Naive thymus-derived CD4-positive, alpha-beta T cell (primary cell): ENCODE results near the gene ARHGAP42. TPM values are rescaled to one million over a fixed set of nuclear protein-coding genes. Genes with fewer than 3 reads are reported as not detected.

ENCODE experiments used
- ATAC-seq: fragments of 150-1000 bp; cut with Tn5 transposase; 2 replicates; pipeline ENCODE4 v1.10.0; 2021; ENCODE audit warnings: mild to moderate bottlenecking, moderate library complexity
- CTCF ChIA-PET: fragments of 350-600 bp; sonication (Branson Sonifier 250); formaldehyde crosslinking; loops from one replicate; lab custom pipeline; 2021; ENCODE audit warnings: antibody characterized with exemption; lab: Charles Lee
- POLR2A ChIA-PET: fragments of 350-600 bp; sonication (Branson Sonifier 250); formaldehyde crosslinking; loops from one replicate; lab custom pipeline; 2021; ENCODE audit warnings: antibody characterized with exemption, inconsistent platforms; lab: Charles Lee
- DNase-seq, 9 donors: peaks; one replicate each; pipeline versions ENCODE4 v3.0.0 to v3.0.0-alpha.2; 2020 to 2022; ENCODE audit warnings: mixed read lengths in 1 of 9
- H3K27ac ChIP-seq: one replicate; pipeline ENCODE4 v1.7.0; 2013; ENCODE audit warnings: mild to moderate bottlenecking, low read depth, low read length, moderate library complexity
- H3K27me3 ChIP-seq, 2 donors: one replicate each; pipeline ENCODE4 v1.7.0; 2013; ENCODE audit warnings: low read length in 2 of 2, mild to moderate bottlenecking in 2 of 2, moderate library complexity in 2 of 2; ENCODE audit not compliant: control insufficient read depth in 2 of 2, insufficient read depth in 2 of 2
- H3K36me3 ChIP-seq, 3 experiments: 1 replicate in 2 of 3; 2 replicates in 1 of 3; pipeline ENCODE4 v1.7.0; 2013; ENCODE audit warnings: low read length in 3 of 3, mild to moderate bottlenecking in 3 of 3, moderate library complexity in 1 of 3; ENCODE audit not compliant: insufficient read depth in 3 of 3, control insufficient read depth in 2 of 3
- H3K4me1 ChIP-seq, 2 donors: one replicate each; pipeline ENCODE4 v1.7.0; 2013; ENCODE audit warnings: low read length in 2 of 2, mild to moderate bottlenecking in 2 of 2, moderate library complexity in 1 of 2; ENCODE audit not compliant: control insufficient read depth in 2 of 2, insufficient read depth in 2 of 2
- H3K4me3 ChIP-seq: 2 replicates; pipeline ENCODE4 v1.7.0; 2013; ENCODE audit warnings: mild to moderate bottlenecking, low read length
- H3K9me3 ChIP-seq, 3 experiments: 1 replicate in 2 of 3; 2 replicates in 1 of 3; pipeline ENCODE4 v1.7.0; 2013; ENCODE audit warnings: low read length in 3 of 3; ENCODE audit not compliant: control insufficient read depth in 2 of 3
- H3K27ac Mint-ChIP-seq, 9 donors: one replicate each; pipeline ENCODE4 v1.8.0; 2020 to 2022; ENCODE audit warnings: mixed read lengths in 9 of 9, mild to moderate bottlenecking in 8 of 9, moderate library complexity in 5 of 9, inconsistent platforms in 2 of 9
- H3K27me3 Mint-ChIP-seq, 5 donors: one replicate each; pipeline ENCODE4 v1.8.0; 2021 to 2022; ENCODE audit warnings: mixed read lengths in 5 of 5, mild to moderate bottlenecking in 1 of 5
- H3K36me3 Mint-ChIP-seq, 5 donors: one replicate each; pipeline ENCODE4 v1.8.0; 2020 to 2022; ENCODE audit warnings: mixed read lengths in 5 of 5, mild to moderate bottlenecking in 3 of 5, inconsistent platforms in 1 of 5
- H3K4me1 Mint-ChIP-seq, 7 donors: one replicate each; pipeline ENCODE4 v1.8.0; 2020 to 2022; ENCODE audit warnings: mixed read lengths in 7 of 7, mild to moderate bottlenecking in 3 of 7, inconsistent platforms in 1 of 7
- H3K4me3 Mint-ChIP-seq, 10 donors: one replicate each; pipeline ENCODE4 v1.8.0; 2020 to 2022; ENCODE audit warnings: mild to moderate bottlenecking in 10 of 10, mixed read lengths in 10 of 10, moderate library complexity in 6 of 10, inconsistent platforms in 2 of 10
- H3K9me3 Mint-ChIP-seq, 11 donors: one replicate each; pipeline ENCODE4 v1.8.0; 2020 to 2022; ENCODE audit warnings: mixed read lengths in 11 of 11, mild to moderate bottlenecking in 4 of 11, inconsistent platforms in 1 of 11, moderate library complexity in 1 of 11
- intact Hi-C, 2 donors: fragments of 100-400 bp; cut with micrococcal nuclease; formaldehyde crosslinking; loops; one replicate each; pipeline ENCODE4 v1.15.1; 2023
- polyA plus RNA-seq, 2 donors: library from polyadenylated mRNA; unstranded; fragments of 300-500 nt; fragmentation: Illumina TruSeq; gene quantifications; one replicate each; pipeline ENCODE4 v1.2.3, GENCODE V29; 2021
- total RNA-seq, 6 experiments: library from RNA in 5 of 6; stranded (reverse) in 5 of 6; gene quantifications; 1 replicate in 5 of 6; 2 replicates in 1 of 6; pipeline ENCODE4 v1.2.3 and lab custom pipeline; 2021 to 2026

The ARHGAP42 gene
- total and polyA plus RNA-seq, 7 experiments from 2014 or later: 0.05 to 0.66 (median 0.21) TPM; not detected in 4

DNA sequence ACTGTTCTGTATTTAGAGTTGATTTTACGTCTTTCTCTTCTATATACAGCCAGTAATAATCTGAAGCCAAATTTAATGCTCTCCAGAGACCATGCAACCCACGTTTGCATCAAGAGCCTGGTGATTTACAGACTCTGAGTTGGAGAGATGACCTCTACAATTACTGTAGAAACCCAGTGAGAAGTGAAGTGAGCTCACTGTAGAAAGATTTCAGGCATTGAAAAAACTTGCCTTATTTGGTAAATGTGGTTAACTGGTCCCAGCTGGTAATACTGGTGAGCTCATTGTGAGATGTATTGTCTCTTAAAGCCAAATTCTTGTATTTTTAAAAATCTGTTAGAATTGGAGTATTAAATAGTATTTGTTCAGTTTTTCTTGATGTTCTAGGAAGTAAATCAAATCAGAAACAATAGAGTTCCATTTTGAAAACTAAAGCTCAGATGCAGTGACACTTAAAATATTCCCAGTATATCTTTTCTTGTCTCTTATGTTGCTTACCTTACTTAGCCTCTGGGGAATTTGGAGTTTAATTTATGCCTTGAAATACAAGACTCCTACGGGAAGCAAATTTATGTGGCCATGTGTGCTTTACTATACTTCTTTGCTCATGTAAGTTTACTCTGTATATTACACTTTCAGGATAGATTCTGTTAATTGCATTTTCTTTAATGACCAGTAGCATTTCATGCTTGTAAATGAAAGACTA lies 189.9 kb downstream of the ARHGAP42 start:
- ChIA-PET POLR2A (no interaction called here), CTCF (no interaction called here)
- no peaks in the 10 kb centered on the region for H3K9me3 ChIP-seq
- no peaks in the 10 kb centered on the region for H3K27me3 ChIP-seq
- Mint-ChIP-seq H3K27me3 (no peaks in the 10 kb centered on the region), H3K4me3 (no peak overlapping the region), H3K9me3 (peaks cover 0 to 13% (median 7%) of the 10 kb centered on the region in 11 donors), H3K27ac (no peak overlapping the region), H3K4me1 (peaks cover 0 to 1% (median 0%) of the 10 kb centered on the region in 7 donors), H3K36me3 (no peaks in the 10 kb centered on the region)
- DNase-seq (no peak), ATAC-seq (no peak)
- H3K4me3 ChIP-seq: no peak overlapping the region
- H3K27ac ChIP-seq: no peak overlapping the region
- intact Hi-C loops: no loop called here
- H3K4me1 ChIP-seq: no peaks in the 10 kb centered on the region
- no peaks in the 10 kb centered on the region for H3K36me3 ChIP-seq

DNA sequence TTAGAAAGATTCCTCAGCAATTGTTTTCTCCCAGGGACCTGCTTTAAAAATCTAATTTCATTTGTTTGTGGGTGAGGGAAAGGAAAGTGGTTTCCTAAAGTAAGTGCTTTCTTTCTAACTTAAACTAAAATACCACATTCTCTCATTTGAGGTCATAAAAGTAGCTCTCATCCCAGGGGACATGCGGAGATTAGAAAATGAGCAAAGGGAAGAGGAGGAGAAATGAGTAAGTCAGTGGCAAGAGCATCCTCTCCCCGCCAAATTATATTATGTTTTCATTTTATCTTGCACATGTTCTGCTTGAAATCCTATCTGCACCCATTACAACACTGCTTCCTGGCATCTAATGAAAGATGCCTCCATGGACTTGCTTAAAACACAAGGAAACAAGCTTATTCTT lies 191.4 kb downstream of the ARHGAP42 start:
- H3K27me3 Mint-ChIP-seq: no peaks in the 10 kb centered on the region
- no peak overlapping the region for H3K27ac Mint-ChIP-seq
- CTCF ChIA-PET: no interaction called here
- no peaks in the 10 kb centered on the region for H3K4me1 ChIP-seq
- H3K4me3 ChIP-seq: no peak overlapping the region
- no peaks in the 10 kb centered on the region for H3K27me3 ChIP-seq
- H3K27ac ChIP-seq: no peak overlapping the region
- H3K36me3 ChIP-seq: no peaks in the 10 kb centered on the region
- no peaks in the 10 kb centered on the region for H3K36me3 Mint-ChIP-seq
- H3K9me3 ChIP-seq: no peaks in the 10 kb centered on the region
- POLR2A ChIA-PET: no interaction called here
- intact Hi-C loops: no loop called here
- H3K9me3 Mint-ChIP-seq: peaks cover 3 to 20% (median 13%) of the 10 kb centered on the region in 11 donors
- peaks cover 0 to 1% (median 0%) of the 10 kb centered on the region in 7 donors for H3K4me1 Mint-ChIP-seq
- ATAC-seq (no peak), DNase-seq (no peak)
- H3K4me3 Mint-ChIP-seq: no peak overlapping the region

DNA sequence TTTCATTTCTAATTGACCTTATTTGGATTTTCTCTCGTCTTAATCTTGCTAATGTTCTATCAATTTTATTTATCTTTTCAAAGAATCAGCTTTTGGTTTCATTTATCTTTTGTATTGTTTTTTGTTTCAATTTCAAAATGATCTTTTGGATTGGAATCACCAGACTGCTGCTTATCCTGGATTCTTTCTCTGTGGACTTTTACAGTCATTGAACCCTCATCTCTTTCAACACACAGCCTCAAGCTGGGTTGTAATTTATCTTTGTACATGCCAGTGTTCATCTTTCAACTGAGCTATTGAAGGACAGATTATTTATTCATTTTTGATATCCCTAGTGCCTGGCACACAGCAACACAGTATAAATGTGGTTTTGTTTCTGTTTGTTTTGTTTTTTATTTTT lies 195.9 kb downstream of the ARHGAP42 start:
- DNase-seq: no peak
- no peaks in the 10 kb centered on the region for H3K9me3 ChIP-seq
- intact Hi-C loops: no loop called here
- H3K4me1 Mint-ChIP-seq: peaks cover 0 to 1% (median 0%) of the 10 kb centered on the region in 7 donors
- no peaks in the 10 kb centered on the region for H3K27me3 Mint-ChIP-seq
- H3K27me3 ChIP-seq: no peaks in the 10 kb centered on the region
- ChIA-PET CTCF (no interaction called here), POLR2A (no interaction called here)
- H3K36me3 Mint-ChIP-seq: no peaks in the 10 kb centered on the region
- peaks cover 3 to 18% (median 9%) of the 10 kb centered on the region in 11 donors for H3K9me3 Mint-ChIP-seq
- no peak overlapping the region for H3K4me3 ChIP-seq
- H3K4me3 Mint-ChIP-seq: no peak overlapping the region
- ATAC-seq: no peak
- H3K27ac Mint-ChIP-seq: no peak overlapping the region
- no peak overlapping the region for H3K27ac ChIP-seq
- no peaks in the 10 kb centered on the region for H3K36me3 ChIP-seq
- no peaks in the 10 kb centered on the region for H3K4me1 ChIP-seq

DNA sequence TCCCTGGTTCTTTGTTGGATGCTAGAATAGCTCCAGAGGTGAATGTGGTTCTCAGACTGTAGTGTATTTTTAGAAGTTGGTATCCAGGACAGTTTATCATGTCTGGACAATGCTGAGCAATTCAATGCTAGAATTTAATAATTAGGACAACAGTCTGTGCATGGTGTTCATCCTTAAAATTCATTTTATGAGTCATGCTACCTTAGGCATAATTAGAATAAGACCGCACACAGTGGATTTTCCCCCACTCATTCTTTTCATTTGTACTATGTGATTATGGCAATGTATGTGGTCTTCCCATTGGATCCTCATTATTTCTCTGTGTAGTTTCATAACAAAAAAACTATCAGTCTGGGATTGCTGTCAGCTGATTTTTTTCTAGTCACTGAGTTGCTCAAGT lies 196.7 kb downstream of the ARHGAP42 start:
- Mint-ChIP-seq H3K27ac (no peak overlapping the region), H3K36me3 (no peaks in the 10 kb centered on the region), H3K4me1 (no peaks in the 10 kb centered on the region), H3K4me3 (no peak overlapping the region), H3K27me3 (no peaks in the 10 kb centered on the region), H3K9me3 (peaks cover 3 to 18% (median 9%) of the 10 kb centered on the region in 11 donors)
- intact Hi-C loops: no loop called here
- H3K9me3 ChIP-seq: no peaks in the 10 kb centered on the region
- H3K4me3 ChIP-seq: no peak overlapping the region
- DNase-seq (no peak), ATAC-seq (no peak)
- H3K27me3 ChIP-seq: no peaks in the 10 kb centered on the region
- no peak overlapping the region for H3K27ac ChIP-seq
- H3K4me1 ChIP-seq: no peaks in the 10 kb centered on the region
- ChIA-PET CTCF (no interaction called here), POLR2A (no interaction called here)
- H3K36me3 ChIP-seq: no peaks in the 10 kb centered on the region

DNA sequence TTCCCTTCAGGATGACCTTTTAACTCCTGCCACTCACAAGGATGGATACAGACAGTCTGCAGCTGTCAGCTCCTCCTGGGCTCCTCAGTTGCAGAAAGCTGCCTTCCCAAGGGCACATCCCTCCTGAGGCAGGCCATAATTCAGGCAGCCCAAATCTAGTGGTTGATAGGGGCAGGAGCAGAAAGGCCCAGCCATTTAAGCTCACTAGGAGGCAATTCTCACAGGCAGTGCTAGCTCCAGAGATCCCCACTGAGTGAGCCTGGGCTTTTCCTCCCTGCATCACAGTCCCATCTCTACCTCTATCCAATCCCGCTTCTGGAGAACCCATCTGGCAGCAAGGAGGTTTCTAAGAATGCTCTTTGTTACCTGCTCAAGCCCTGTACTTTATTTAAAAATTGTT lies 200.6 kb downstream of the ARHGAP42 start:
- H3K4me1 Mint-ChIP-seq: no peaks in the 10 kb centered on the region
- no peak for ATAC-seq
- peaks cover 0 to 7% (median 3%) of the 10 kb centered on the region in 11 donors for H3K9me3 Mint-ChIP-seq
- Histone ChIP-seq H3K27ac (no peak overlapping the region), H3K27me3 (no peaks in the 10 kb centered on the region), H3K4me1 (no peaks in the 10 kb centered on the region), H3K36me3 (no peaks in the 10 kb centered on the region), H3K4me3 (no peak overlapping the region), H3K9me3 (no peaks in the 10 kb centered on the region)
- DNase-seq: no peak
- H3K4me3 Mint-ChIP-seq: no peak overlapping the region
- no peaks in the 10 kb centered on the region for H3K27me3 Mint-ChIP-seq
- H3K36me3 Mint-ChIP-seq: no peaks in the 10 kb centered on the region
- intact Hi-C loops: no loop called here
- no peak overlapping the region for H3K27ac Mint-ChIP-seq
- ChIA-PET CTCF (no interaction called here), POLR2A (no interaction called here)

DNA sequence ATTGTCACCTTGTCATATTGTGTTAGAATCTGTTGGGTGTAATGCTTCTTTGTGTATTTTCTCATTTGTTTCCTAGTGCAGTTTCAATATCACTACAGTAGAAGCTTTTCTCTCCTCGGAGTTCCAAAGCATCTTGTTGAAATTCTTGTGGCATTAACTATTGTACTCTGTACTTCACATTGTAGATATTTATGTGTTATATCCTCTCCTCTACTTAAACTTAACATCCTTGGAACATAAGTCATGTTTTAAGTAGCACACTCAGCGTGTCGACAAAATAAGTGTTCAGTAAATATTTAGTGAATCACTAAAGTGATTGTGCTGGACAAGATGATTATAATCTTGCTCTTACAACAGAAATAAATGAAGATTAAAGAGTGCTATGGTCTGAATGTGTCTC lies 201.7 kb downstream of the ARHGAP42 start:
- ChIA-PET POLR2A (no interaction called here), CTCF (no interaction called here)
- Histone ChIP-seq H3K4me1 (no peaks in the 10 kb centered on the region), H3K4me3 (no peak overlapping the region), H3K27me3 (no peaks in the 10 kb centered on the region), H3K36me3 (no peaks in the 10 kb centered on the region), H3K9me3 (no peaks in the 10 kb centered on the region), H3K27ac (no peak overlapping the region)
- no peak for DNase-seq
- no peak for ATAC-seq
- H3K4me3 Mint-ChIP-seq: no peak overlapping the region
- no peaks in the 10 kb centered on the region for H3K27me3 Mint-ChIP-seq
- no peaks in the 10 kb centered on the region for H3K4me1 Mint-ChIP-seq
- no peaks in the 10 kb centered on the region for H3K36me3 Mint-ChIP-seq
- peaks cover 0 to 6% (median 0%) of the 10 kb centered on the region in 11 donors for H3K9me3 Mint-ChIP-seq
- no peak overlapping the region for H3K27ac Mint-ChIP-seq
- intact Hi-C loops: no loop called here

DNA sequence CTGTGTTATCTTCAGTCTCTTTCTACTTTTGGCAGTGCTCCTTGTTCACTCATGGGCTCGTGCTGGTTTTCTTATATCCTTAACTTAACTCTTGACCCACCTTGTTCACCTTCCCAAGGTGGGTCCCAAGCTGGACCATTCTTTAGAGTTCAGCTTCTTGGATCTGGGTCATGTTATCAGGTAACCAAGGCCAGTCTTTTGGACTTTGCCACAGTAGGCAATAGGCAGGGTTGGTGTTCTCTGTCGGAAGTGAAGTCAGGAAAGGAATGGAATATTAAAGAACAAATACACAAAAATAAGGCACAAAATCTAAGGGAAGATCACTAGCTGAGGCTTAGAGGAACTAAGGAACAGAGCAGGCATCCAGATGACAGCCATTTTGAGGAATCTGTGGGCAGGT lies 202.7 kb downstream of the ARHGAP42 start:
- no peak for DNase-seq
- Mint-ChIP-seq H3K4me3 (no peak overlapping the region), H3K4me1 (no peaks in the 10 kb centered on the region), H3K36me3 (no peaks in the 10 kb centered on the region), H3K9me3 (peaks cover 0 to 5% (median 2%) of the 10 kb centered on the region in 11 donors), H3K27ac (no peak overlapping the region), H3K27me3 (no peaks in the 10 kb centered on the region)
- intact Hi-C loops: no loop called here
- no peaks in the 10 kb centered on the region for H3K4me1 ChIP-seq
- H3K27ac ChIP-seq: no peak overlapping the region
- no peaks in the 10 kb centered on the region for H3K36me3 ChIP-seq
- POLR2A ChIA-PET: no interaction called here
- no peak overlapping the region for H3K4me3 ChIP-seq
- no peak for ATAC-seq
- CTCF ChIA-PET: no interaction called here
- no peaks in the 10 kb centered on the region for H3K27me3 ChIP-seq
- no peaks in the 10 kb centered on the region for H3K9me3 ChIP-seq
